8988T (cell line): ENCODE measurements around the gene SMG9.

Experiments used
- DNase-seq: peaks from one replicate; pipeline ENCODE4 v3.0.0; 2011

Gene SMG9

DNA sequence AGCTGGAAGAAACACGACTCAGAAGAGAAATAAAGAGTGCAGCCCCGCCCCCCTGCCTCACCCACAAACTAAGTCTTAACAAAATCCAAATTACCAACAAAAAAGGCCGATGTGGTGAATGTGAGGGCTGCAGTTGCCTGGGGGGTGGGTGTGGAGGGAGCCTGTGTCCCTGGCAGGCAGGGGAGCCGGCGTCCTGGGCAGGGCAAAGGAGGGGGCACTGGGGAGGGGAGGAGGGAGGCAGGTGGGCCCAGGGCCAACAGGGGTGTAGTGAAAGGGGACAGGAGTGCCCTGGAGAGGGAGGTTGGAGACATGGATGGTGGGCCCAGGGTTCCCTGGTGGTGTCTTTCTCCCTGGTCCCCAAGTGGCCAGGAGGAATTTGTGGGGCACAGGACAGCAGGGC is 34.8 kb downstream of the SMG9 start:
- DNase-seq: no peak

DNA sequence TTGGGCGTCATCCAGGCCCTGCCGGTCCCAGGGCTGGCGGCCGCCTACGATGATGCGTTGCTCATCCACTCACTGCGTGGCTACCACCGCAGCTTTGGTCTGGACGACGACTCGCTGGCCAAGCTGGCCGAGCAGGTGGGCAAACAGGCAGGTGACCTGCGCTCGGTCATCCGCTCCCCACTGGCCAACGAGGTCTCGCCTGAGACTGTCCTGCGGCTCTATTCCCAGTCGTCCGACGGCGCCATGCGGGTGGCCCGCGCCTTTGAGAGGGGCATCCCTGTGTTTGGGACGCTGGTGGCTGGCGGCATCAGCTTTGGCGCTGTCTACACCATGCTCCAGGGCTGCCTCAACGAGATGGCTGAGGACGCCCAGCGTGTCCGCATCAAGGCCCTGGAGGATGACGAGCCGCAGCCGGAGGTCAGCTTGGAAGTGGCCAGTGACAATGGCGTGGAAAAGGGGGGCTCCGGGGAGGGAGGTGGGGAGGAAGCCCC is 35.3 kb downstream of the SMG9 start:
- DNase-seq: no peak

GRCh38 chr19:43718627-43719377 is 36.0 kb downstream of the SMG9 start:
- DNase-seq: no peak

GRCh38 chr19:43715776-43716175 is 39.0 kb downstream of the SMG9 start, which contains the start of gene IRGC:
Gene IRGC, plus strand, starts transcription at chr19:43716076. Its CDS starts 2,483 bp downstream, at chr19:43718559.
- no peak for DNase-seq

DNA sequence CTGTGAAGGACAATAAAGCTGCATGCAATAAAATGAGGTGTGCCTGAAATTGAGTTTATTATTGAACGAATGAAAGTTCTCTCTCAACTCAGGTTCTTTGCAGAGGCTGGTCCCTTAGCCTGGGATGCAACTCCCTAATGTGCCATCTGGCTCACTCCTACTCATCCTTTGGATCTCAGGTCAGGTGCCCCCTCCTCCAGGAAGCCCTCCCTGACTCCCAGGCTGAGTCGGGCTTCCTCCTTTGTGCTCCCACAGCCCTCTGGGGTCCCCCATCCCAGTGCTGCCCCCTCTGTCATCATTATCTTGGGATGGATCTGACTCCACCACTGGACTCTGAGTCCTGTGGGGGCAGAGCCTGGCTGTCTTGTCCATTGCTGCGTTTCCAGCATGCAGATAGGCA is 41.6 kb downstream of the SMG9 start:
- DNase-seq: no peak

DNA sequence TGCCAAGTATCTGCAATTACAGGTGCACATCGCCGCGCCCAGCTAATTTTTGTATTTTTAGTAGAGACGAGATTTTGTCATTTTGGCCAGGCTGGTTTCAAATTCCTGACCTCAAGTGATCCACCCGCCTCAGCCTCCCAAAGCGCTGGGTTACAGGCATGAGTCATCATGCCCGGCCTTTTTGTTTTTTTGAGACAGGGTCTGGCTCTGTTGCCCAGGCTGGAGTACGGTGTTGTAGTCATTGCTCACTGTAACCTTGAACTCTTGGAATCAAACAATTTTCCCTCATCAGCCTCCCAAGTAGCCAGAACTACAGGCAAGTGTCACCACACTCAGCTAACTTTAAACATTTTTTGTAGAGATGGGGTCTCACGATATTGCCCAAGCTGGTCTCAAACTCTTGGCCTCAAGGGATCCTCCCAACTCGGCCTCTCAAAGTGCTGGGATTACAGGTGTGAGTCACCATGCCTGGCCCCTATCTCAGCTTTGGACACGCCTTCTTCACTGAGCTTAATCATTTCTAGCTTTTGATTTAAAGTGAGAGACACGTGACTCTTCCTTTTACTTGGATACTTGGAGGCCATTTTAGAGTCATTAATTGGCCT is 42.9 kb downstream of the SMG9 start:
- DNase-seq: no peak

DNA sequence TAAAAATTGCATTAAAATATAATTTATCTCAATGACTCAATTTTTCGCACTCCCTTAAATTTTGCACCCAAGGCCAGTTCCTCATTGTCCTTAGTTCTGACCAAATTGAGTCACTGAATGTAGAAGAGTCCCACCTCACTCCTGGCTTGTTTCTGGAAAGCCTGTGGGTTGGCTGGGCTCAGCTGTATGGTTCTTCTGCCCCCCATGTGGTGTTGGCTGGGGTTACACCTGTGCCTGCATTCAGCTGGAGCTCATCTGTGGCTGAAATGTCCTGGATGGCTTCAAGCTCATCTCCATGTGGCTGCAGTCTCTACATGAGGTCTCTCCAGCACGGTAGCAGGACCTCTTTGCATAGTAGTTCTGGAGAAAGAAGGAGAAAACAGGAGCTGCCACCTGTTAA is 46.0 kb downstream of the SMG9 start:
- no peak for DNase-seq

GRCh38 chr19:43707158-43707712 is 47.5 kb downstream of the SMG9 start:
- no peak for DNase-seq

- no peak for DNase-seq
These were observed 49.0 kb downstream of the SMG9 start for GRCh38 chr19:43705729-43706128.

DNA sequence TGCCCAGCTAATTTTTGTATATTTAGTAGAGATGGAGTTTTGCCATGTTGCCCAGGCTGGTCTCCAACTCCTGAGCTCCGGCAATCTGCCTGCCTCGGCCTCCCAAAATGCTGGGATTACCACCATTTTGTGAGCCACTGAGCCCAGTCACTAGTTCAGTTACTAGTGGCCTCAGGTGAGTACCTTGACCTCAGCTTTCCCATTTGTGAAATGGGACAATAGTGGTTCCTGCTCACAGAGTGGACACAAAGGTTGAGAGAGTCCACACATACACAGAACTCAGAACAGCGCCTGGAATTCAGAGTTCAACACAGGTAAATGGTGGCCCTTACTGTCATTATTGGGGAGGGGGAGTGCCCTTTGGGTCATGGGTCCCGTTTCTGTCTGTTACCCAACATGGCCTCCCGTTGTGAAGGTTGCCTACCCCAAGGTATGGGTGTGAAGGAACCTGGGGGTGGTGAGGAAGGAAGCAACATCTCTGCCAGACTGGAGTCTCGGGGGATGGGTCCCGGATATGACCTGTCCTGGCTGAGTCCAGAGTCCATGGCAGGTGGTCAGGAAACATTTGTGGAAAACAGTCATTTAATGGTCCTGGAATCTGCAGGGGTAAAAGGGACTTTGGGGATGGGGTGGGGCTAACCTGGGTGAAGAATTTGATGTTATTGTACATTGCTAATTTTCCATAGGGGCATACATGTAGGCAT is 50.6 kb downstream of the SMG9 start:
- no peak for DNase-seq

DNA sequence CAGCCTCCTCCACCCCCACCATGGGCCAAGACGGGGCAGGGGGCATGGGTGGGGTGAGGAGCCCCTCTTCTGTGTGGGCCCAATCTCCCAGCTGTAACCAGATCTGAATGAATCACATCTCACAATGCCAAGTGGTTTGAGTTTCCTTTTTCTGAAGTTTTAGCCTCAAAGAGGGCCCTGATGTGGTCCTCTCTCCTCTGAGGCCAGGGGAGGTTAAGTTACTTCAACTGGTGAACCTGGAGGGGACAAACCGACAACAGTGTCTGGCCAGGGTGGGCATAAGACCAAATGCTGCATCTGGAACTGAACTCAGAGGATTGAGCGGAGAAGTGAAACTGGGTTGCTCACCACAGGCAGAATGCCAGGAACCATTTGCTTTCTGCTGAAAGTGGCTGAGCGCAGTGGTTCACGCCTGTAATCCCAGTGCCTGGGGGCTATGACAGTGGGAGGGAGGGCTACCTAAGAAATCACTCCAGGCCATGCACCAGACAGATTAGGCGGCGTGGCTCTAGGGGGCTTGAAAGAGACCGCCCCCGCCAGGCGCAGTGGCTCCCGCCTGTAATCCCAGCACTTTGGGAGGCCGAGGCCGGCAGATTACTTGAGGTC is 54.3 kb downstream of the SMG9 start:
- DNase-seq: no peak

GRCh38 chr19:43699506-43700394 is 55.0 kb downstream of the SMG9 start:
- no peak for DNase-seq

DNA sequence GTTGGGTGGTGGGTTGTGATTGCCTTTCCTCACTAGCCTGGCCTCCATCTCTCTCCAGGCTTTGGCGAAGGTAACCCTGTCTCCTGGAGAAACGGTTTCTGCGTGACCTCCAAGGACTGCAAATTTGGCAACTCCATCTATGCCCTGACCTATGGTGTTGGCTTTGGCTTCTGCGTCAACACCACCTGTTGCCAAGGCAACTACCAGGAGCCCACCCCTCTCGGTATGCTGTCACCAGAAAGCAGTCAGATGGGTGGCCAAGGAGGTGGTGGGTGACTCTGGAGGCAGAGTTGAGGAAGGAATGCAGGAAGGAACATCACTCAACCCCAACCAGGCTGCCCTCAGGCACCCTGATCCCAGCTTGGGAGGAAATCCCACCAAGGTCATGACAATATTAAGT is 57.5 kb downstream of the SMG9 start:
- DNase-seq: no peak

DNA sequence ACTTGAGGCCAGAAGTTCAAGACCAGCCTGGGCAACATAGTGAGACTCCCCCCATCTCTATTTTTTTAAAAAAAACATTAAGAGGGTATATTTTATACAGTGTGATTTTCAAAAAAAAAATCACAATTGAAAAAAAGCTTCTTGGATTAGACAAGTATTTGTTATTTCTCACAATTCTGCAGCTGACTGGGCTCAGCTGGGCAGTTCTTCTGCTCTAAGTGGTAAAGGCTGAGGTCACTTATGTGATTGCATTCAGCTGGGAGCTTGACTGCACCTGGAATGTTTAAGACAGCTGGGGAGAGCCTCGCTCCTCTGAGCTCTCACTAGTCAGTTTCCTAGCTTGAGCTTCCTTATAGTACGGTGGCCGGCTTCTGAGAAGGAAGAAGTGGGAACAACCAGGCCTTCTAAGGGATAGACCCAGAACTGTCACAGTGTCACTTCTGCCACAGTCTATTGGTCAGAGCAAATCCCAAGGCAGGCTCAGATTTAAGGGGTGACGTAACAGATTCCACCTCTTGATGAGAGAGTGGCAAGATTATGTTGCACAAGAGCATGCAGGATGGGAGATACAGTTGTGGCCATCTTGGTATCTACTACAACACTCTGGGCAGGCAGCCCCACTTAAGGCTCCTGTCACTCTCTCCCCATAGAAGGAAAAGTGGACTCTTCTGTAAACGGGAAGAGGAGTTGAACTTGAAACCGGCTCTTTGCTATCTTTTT is 58.6 kb downstream of the SMG9 start:
- no peak for DNase-seq

- no peak for DNase-seq
These were observed 60.2 kb downstream of the SMG9 start for GRCh38 chr19:43694553-43694952.

- no peak for DNase-seq
These were observed 61.9 kb downstream of the SMG9 start for GRCh38 chr19:43692877-43693276.

- DNase-seq: no peak
These were observed 62.4 kb downstream of the SMG9 start for GRCh38 chr19:43692385-43692784.

GRCh38 chr19:43691755-43692154 is 63.0 kb downstream of the SMG9 start:
- no peak for DNase-seq

DNA sequence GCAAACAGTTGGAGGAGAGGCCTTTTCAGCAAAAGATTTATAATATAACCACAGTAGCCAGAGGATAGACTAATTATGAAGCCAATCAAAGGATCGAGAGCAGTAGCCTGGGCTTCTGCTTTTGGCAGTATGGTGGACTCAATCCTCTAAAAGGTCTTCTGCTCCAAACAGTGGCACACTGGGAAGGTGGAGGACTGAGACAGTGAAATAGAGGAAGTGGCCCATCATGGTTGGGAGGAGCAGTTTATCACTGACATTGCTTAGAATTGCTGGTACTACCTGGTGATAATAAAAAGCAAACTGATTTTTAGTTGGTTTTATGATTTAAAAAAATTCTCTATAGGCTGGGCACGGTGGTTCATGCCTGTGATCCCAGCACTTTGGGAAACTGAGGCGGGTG is 63.9 kb downstream of the SMG9 start:
- no peak for DNase-seq

GRCh38 chr19:43690444-43690843 is 64.3 kb downstream of the SMG9 start:
- DNase-seq: no peak

- DNase-seq: no peak
These were observed 66.6 kb downstream of the SMG9 start for GRCh38 chr19:43688059-43688701.
